ENCODE data around the gene CHRM2. TPM values are rescaled to one million over a fixed set of nuclear protein-coding genes. Genes with fewer than 3 reads are reported as not detected.

Gene CHRM2
- polyA plus RNA-seq, 1 of the 3 experiments (the other 2 are of a cell fraction): 0.23 TPM

- no peak overlapping the region for H3K9ac ChIP-seq
- CTCF ChIA-PET: interaction anchor here (0.7 to 1.7 kb wide), 3 partner anchors 10 to 14 kb away, joined by 3 to 19 read pairs (median 4); no protein-coding TSS in a partner anchor
Observed at GRCh38 chr7:136884492-136884891, 16.0 kb downstream of the CHRM2 start.

More at GRCh38 chr7:136884492-136884891, 16.0 kb downstream of the CHRM2 start:
- Histone ChIP-seq H2AFZ (ENCODE audit: low read depth) (no peak overlapping the region), H3F3A (replicated peaks; ENCODE audit: insufficient read depth) (no peaks in the 10 kb centered on the region), H3K36me3 (replicated peaks in 1 of 2; ENCODE audit: control insufficient read depth in 1 of 2, insufficient read depth in 2 of 2, low read length in 1 of 2) (no peaks in the 10 kb centered on the region), H3K79me2 (ENCODE audit: insufficient read depth) (no peaks in the 10 kb centered on the region), H4K20me1 (ENCODE audit: insufficient read depth) (no peaks in the 10 kb centered on the region), H3K4me3 (ENCODE audit: low read depth in 2 of 2, low read length in 1 of 2) (no peak overlapping the region), H3K9me2 (no peaks in the 10 kb centered on the region), H3K9me3 (no peaks in the 10 kb centered on the region), H3K4me2 (no peak overlapping the region), H3K27me3 (ENCODE audit: insufficient read depth) (no peaks in the 10 kb centered on the region), H3K27ac (ENCODE audit: low read depth in 2 of 2, low read length in 1 of 2) (no peak overlapping the region), H3K4me1 (ENCODE audit: control insufficient read depth in 1 of 2, insufficient read depth in 2 of 2, low read depth in 1 of 2, low read length in 1 of 2) (no peaks in the 10 kb centered on the region; a peak in 1 of 4 replicates)
- TF ChIP-seq IRF3 (IDR thresholded peaks at IDR 0.05; ENCODE audit: low read depth, low read length) (no peak), REST (IDR thresholded peaks at IDR 0.05; ENCODE audit: low read depth, low read length) (no peak), CTCF (IDR thresholded peaks at IDR 0.05) (no peak), PBX3 (IDR thresholded peaks at IDR 0.05) (no peak), CHD2 (IDR thresholded peaks at IDR 0.05; ENCODE audit: low read length, partially characterized antibody) (no peak), EP300 (IDR thresholded peaks at IDR 0.05; ENCODE audit: borderline replicate concordance in 1 of 2, low read depth in 1 of 2, low read length in 1 of 2) (no peak), FOXJ3 (CRISPR knock-in tag; IDR thresholded peaks at IDR 0.05) (no peak), RFX5 (IDR thresholded peaks at IDR 0.05; ENCODE audit: low read length) (no peak), MXI1 (IDR thresholded peaks at IDR 0.05; ENCODE audit: low read depth, low read length) (no peak), NFIC (IDR thresholded peaks at IDR 0.05; ENCODE audit: borderline replicate concordance) (no peak), POLR2AphosphoS5 (IDR thresholded peaks at IDR 0.05; ENCODE audit: low read depth, low read length) (no peak), MAX (IDR thresholded peaks at IDR 0.05; ENCODE audit: low read depth) (no peak), TAF1 (IDR thresholded peaks at IDR 0.05; ENCODE audit: borderline replicate concordance, low read depth, low read length) (no peak), ZBTB33 (IDR thresholded peaks at IDR 0.05; ENCODE audit: borderline replicate concordance, low read depth) (no peak), USF2 (IDR thresholded peaks at IDR 0.05; ENCODE audit: borderline replicate concordance, low read depth, low read length) (no peak), FOSL2 (IDR thresholded peaks at IDR 0.05; ENCODE audit: borderline replicate concordance, low read depth) (no peak), MEF2A (IDR thresholded peaks at IDR 0.05; ENCODE audit: borderline replicate concordance, low read depth) (no peak), NRF1 (IDR thresholded peaks at IDR 0.05; ENCODE audit: low read depth, low read length) (no peak), EZH2phosphoT487 (IDR thresholded peaks at IDR 0.05; ENCODE audit: borderline replicate concordance, low read depth) (no peak)
- 8% methylated on average over 1 of the region's 1 CpG for WGBS (ENCODE audit: low lambda C conversion rate)
- no peak for DNase-seq
- POLR2A ChIA-PET: no interaction called here
